OCI-LY3 (cell line): Measurements from ENCODE around the gene PCDHA8.

Experiments used
- CTCF ChIP-seq: fragments of 200-600, 300-600 bp; sonication (generic); IDR thresholded peaks from 2 replicates; pipeline ENCODE4 v1.5.1; 2014; ENCODE audit warnings: antibody characterized with exemption, low read length, low read depth
- EZH2phosphoT487 ChIP-seq: fragments of 200-600 bp; shearing (Covaris generic); IDR thresholded peaks from 2 replicates; pipeline ENCODE4 v1.6.1; 2018; ENCODE audit warnings: antibody characterized with exemption, mixed run types, low read depth

GRCh38 chr5:140842798-140843733 lies 2.1 kb downstream of the PCDHA8 start:
- TF ChIP-seq CTCF, result no peak
- no peak for TF ChIP-seq EZH2phosphoT487
